K562 (cell line): ENCODE measurements around the gene SLC34A1. TPM values are rescaled to one million over a fixed set of nuclear protein-coding genes. Genes with fewer than 3 reads are reported as not detected.

Experiments used
- ATAC-seq: fragments of 200-7000 bp; cut with Tn5 transposase; 3 replicates; pipeline ENCODE4 v1.9.1; 2020; ENCODE audit warnings: moderate library complexity
- BruUV-seq: library from RNA; stranded (reverse); fragments of 400-500 nt; replicated peaks from 2 replicates; lab custom pipeline; 2021; lab: Mats Ljungman, UMichigan
- CTCF ChIA-PET: fragments of 300-600 bp; formaldehyde crosslinking; extraction: SDS; loops from one replicate; lab custom pipeline; 2021; ENCODE audit warnings: low intra/inter-chr PET ratio; lab: Yijun Ruan, JAX
- POLR2A ChIA-PET: fragments of 300-600, 350-650 bp; sonication (Branson Sonifier 250); formaldehyde crosslinking; extraction: SDS; loops from one replicate; lab custom pipeline; 2021; ENCODE audit warnings: antibody characterized with exemption, inconsistent platforms; lab: Yijun Ruan, JAX
- DNase-seq, 4 experiments: peaks; one replicate each; pipeline versions ENCODE4 v3.0.0 to v3.0.0-alpha.2; 2011 to 2018; ENCODE audit warnings: low spot score in 3 of 4, mixed read lengths in 3 of 4; ENCODE audit errors: extremely low read depth in 1 of 4
- FAIRE-seq: peaks from 2 replicates; lab custom pipeline; 2011; peaks lifted over from hg19 to GRCh38; lab: Jason Lieb, UNC
- H2AFZ ChIP-seq: 2 replicates; pipeline ENCODE4 v1.6.0; 2011; ENCODE audit warnings: low read depth, low read length, control low read depth, inconsistent platforms
- H3K27ac ChIP-seq: fragments of 200-600 bp; 3 replicates; pipeline ENCODE4 v1.8.0; 2011; ENCODE audit warnings: low read depth, mild to moderate bottlenecking, control low read depth, inconsistent platforms, low read length, moderate library complexity, mixed read lengths; ENCODE audit errors: extremely low read depth
- H3K27me3 ChIP-seq, 2 experiments: fragments of 300-600 bp in 1 of 2; 2 replicates in 1 of 2; 3 replicates in 1 of 2; pipeline versions ENCODE4 v1.6.0 to v1.8.0; 2011; ENCODE audit warnings: inconsistent platforms in 2 of 2, low read length in 2 of 2, mild to moderate bottlenecking in 1 of 2, mixed read lengths in 1 of 2, moderate library complexity in 1 of 2; ENCODE audit not compliant: control insufficient read depth in 2 of 2, insufficient read depth in 2 of 2
- H3K36me3 ChIP-seq: fragments of 300-600 bp; 3 replicates; pipeline ENCODE4 v1.8.0; 2011; ENCODE audit warnings: mild to moderate bottlenecking, low read length, inconsistent platforms; ENCODE audit not compliant: control insufficient read depth, insufficient read depth
- H3K4me1 ChIP-seq, 2 experiments: fragments of 200-600 bp in 1 of 2; replicated peaks in 1 of 2; 2 replicates in 1 of 2; 3 replicates in 1 of 2; pipeline versions ENCODE4 v1.5.1 to v1.8.0; 2011; ENCODE audit warnings: inconsistent platforms in 2 of 2, low read length in 2 of 2, mild to moderate bottlenecking in 1 of 2, mixed read lengths in 1 of 2, moderate library complexity in 1 of 2; ENCODE audit not compliant: control insufficient read depth in 2 of 2, insufficient read depth in 2 of 2
- H3K4me2 ChIP-seq: 2 replicates; pipeline ENCODE4 v1.6.1; 2011; ENCODE audit warnings: low read length, control low read depth, inconsistent platforms, mixed read lengths; ENCODE audit not compliant: insufficient read depth
- H3K4me3 ChIP-seq: fragments of 200-600 bp; sonication (generic), shearing (Covaris generic); 2 replicates; pipeline ENCODE4 v1.5.1; 2016; ENCODE audit warnings: control low read depth, inconsistent platforms
- H3K79me2 ChIP-seq: fragments of 200-600 bp; 3 replicates; pipeline ENCODE4 v1.8.0; 2011; ENCODE audit warnings: low read length, inconsistent platforms; ENCODE audit not compliant: control insufficient read depth, insufficient read depth
- H3K9ac ChIP-seq, 2 experiments: 2 replicates each; pipeline versions ENCODE4 v1.6.0 to v1.6.1; 2011; ENCODE audit warnings: low read depth in 2 of 2, low read length in 2 of 2, control low read depth in 1 of 2, inconsistent platforms in 1 of 2, mild to moderate bottlenecking in 1 of 2, mixed read lengths in 1 of 2; ENCODE audit not compliant: insufficient read depth in 1 of 2
- H3K9me1 ChIP-seq: one replicate; pipeline ENCODE4 v1.6.0; 2011; ENCODE audit warnings: inconsistent platforms, mild to moderate bottlenecking, low read length, moderate library complexity; ENCODE audit not compliant: control insufficient read depth, insufficient read depth
- H3K9me3 ChIP-seq: replicated peaks from 2 replicates; pipeline ENCODE4 v1.5.1; 2011; ENCODE audit warnings: low read depth, low read length, inconsistent platforms; ENCODE audit not compliant: control insufficient read depth, insufficient read depth
- H4K20me1 ChIP-seq: replicated peaks from 2 replicates; pipeline ENCODE4 v1.6.1; 2011; ENCODE audit warnings: low read length, inconsistent platforms, mixed read lengths; ENCODE audit not compliant: control insufficient read depth, insufficient read depth
- BACH1 ChIP-seq: fragments of 200-800 bp; sonication (Bioruptor generic); IDR thresholded peaks from 2 replicates; pipeline ENCODE4 v1.6.1; 2016; ENCODE audit warnings: missing genetic modification characterization, missing compliant biosample characterization
- CSDE1 ChIP-seq, 2 experiments: fragments of 450-650 bp; IDR thresholded peaks; 2 replicates each; pipeline ENCODE4 v1.6.1; 2016; ENCODE audit warnings: mild to moderate bottlenecking in 1 of 2
- EGR1 ChIP-seq: fragments of 450-650 bp; conservative IDR thresholded peaks from 2 replicates; pipeline ENCODE4 v1.6.1; 2017; ENCODE audit warnings: mild to moderate bottlenecking
- FOXJ2 ChIP-seq: fragments of 200-800 bp; sonication (Bioruptor generic); IDR thresholded peaks from 2 replicates; pipeline ENCODE4 v1.6.1; 2016; ENCODE audit warnings: missing genetic modification characterization, missing compliant biosample characterization
- MYC ChIP-seq, 2 experiments: fragments of 250-450 bp in 1 of 2; sonication (Bioruptor Pico) in 1 of 2; IDR thresholded peaks; 2 replicates each; pipeline versions ENCODE4 v1.5.1 to v1.6.1; 2012 to 2021; ENCODE audit warnings: low read depth in 2 of 2, borderline replicate concordance in 1 of 2, improper control_type of control experiment in 1 of 2, low read length in 1 of 2, mild to moderate bottlenecking in 1 of 2, moderate library complexity in 1 of 2
- PTBP1 ChIP-seq: fragments of 200-400 bp; formaldehyde crosslinking; IDR thresholded peaks from 2 replicates; pipeline ENCODE4 v1.6.1; 2017; ENCODE audit warnings: low read depth, low read length
- ZNF146 ChIP-seq: IDR thresholded peaks from one replicate; pipeline ENCODE4 v1.6.1; 2018; ENCODE audit warnings: missing compliant biosample characterization; ENCODE audit not compliant: unreplicated experiment
- ZNF408 ChIP-seq: fragments of 250-450 bp; sonication (Bioruptor Pico); IDR thresholded peaks from 2 replicates; pipeline ENCODE4 v1.4.0; 2020; ENCODE audit warnings: low read depth, mild to moderate bottlenecking, moderate library complexity
- ZNF444 ChIP-seq: fragments of 250-450 bp; sonication (Bioruptor Pico); IDR thresholded peaks from 2 replicates; pipeline ENCODE4 v1.4.0; 2020; ENCODE audit warnings: mild to moderate bottlenecking, moderate library complexity
- ZNF639 ChIP-seq, 2 experiments: fragments of 200-800 bp in 1 of 2; sonication (Bioruptor generic) in 1 of 2; sonication (generic) in 1 of 2; formaldehyde crosslinking in 1 of 2; IDR thresholded peaks in 1 of 2; conservative IDR thresholded peaks in 1 of 2; 2 replicates each; pipeline versions ENCODE4 v1.5.0 to v1.6.1; 2016 to 2020; ENCODE audit warnings: missing compliant biosample characterization in 1 of 2, missing genetic modification characterization in 1 of 2, missing genetic modification reagents in 1 of 2
- WGBS: fragments of 100-300 bp; shearing (Covaris generic); methylation state at CpG from one replicate; pipeline ENCODE4 v1.1.6; 2016; ENCODE audit warnings: low coverage, mixed read lengths; ENCODE audit not compliant: insufficient coverage; ENCODE audit errors: missing lambda C conversion rate; 5-methylcytosine and 5-hydroxymethylcytosine counted together
- in situ Hi-C: fragments of 300-500 bp; cut with MboI; formaldehyde crosslinking; loops from 4 replicates; pipeline ENCODE4 v1.15.0; 2018; ENCODE audit warnings: inconsistent platforms, mixed read lengths
- intact Hi-C: fragments of 100-400 bp; cut with micrococcal nuclease; formaldehyde crosslinking; loops from 2 replicates; pipeline ENCODE4 v1.14.2; 2022
- polyA plus RNA-seq, 8 experiments: library from polyadenylated mRNA; depleted of rRNA in 4 of 8; stranded (reverse) in 5 of 8; unstranded in 3 of 8; fragments of >200 nt; fragmentation: Nextera tagmentation in 2 of 8; fragmentation: Illumina TruSeq in 1 of 8; extraction: Ambion mirVana in 2 of 8; extraction: Trizol in 1 of 8; gene quantifications; 2 replicates each; pipeline versions ENCODE4 v1.2.1 to v1.2.3, GENCODE V29; 2011 to 2014; ENCODE audit warnings: inconsistent platforms in 1 of 8, missing spikeins in 1 of 8
- total RNA-seq, 7 experiments: library from RNA; depleted of rRNA in 6 of 7; stranded (reverse); fragments of >200 nt in 6 of 7; fragmentation: Illumina TruSeq in 2 of 7; extraction: Trizol in 2 of 7; gene quantifications; 2 replicates each; pipeline versions ENCODE4 v1.2.1 to v1.2.3, GENCODE V29; 2011 to 2021; ENCODE audit warnings: low replicate concordance in 1 of 7
- TF ChIP-seq, protein P1 (sequence below): fragments of 200-800 bp; sonication (Bioruptor generic); IDR thresholded peaks from 2 replicates; pipeline ENCODE4 v1.6.1; 2017; ENCODE audit warnings: missing genetic modification characterization, missing compliant biosample characterization

Gene SLC34A1
- total and polyA plus RNA-seq, 9 of the 15 experiments (the other 6 are each of a cell fraction or from before 2014, with no cell fraction given): not detected

DNA sequence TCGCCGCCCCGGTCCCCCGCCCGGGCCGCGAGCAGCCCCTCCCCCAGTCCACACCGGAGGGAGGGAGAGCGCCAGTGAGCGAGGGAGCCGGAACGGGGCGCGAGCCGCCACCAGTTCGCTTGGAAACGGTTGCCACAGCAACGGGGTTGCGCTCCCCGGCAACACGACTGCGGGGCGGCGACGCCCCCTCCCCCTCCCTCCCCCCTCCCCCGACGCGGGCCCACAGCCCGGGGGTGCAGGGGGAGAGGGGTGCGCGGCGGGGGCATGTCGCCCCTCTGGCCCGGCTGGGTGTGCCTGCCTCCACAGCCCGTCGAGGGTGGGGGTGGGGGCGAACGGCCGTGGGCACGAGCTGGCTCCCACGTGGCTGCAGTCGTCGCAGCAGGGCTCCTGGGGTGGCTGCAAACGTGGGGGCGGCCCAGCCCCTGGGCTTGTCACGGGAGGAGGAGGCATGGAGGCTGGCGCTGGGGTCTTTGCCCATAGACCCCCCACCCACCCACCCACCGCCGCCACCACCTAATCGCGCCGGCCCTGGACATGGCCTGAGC, 62.9 kb downstream of the SLC34A1 start:
- peak; percentile 78 to 81 (median 80) for DNase-seq
- no peaks in the 10 kb centered on the region for H3K27me3 ChIP-seq
- H3K79me2 ChIP-seq: no peaks in the 10 kb centered on the region
- ChIA-PET CTCF (interaction anchor here (1.9 kb wide), 1 partner anchor 43 kb away, joined by 9 read pairs; no protein-coding TSS in a partner anchor), POLR2A (interaction anchor here (1.2 to 11.8 kb wide), 5 partner anchors 10 to 45 kb away, joined by 4 to 210 read pairs (median 10); partner anchors contain the start of gene GRK6)
- peaks cover 25% of the 10 kb centered on the region for H4K20me1 ChIP-seq
- peak overlapping the region; percentile 44; the same call in 1 of the 2 replicates for H2AFZ ChIP-seq
- H3K4me1 ChIP-seq: peaks cover 19 to 47% of the 10 kb centered on the region in 2 experiments
- no TSS peak for BruUV-seq
- in situ Hi-C loops (loop anchor here (5.0 kb wide), 1 partner anchor 55 kb away; no protein-coding TSS in a partner anchor), intact Hi-C loops (loop anchor here (2.0 kb wide), 1 partner anchor 332 kb away; no protein-coding TSS in a partner anchor)
- no peaks in the 10 kb centered on the region for H3K9me3 ChIP-seq
- peak overlapping the region; percentile 81; the same call in 1 of the 2 replicates for H3K4me2 ChIP-seq
- peak overlapping the region; percentile 62 for H3K4me3 ChIP-seq
- FAIRE-seq: no peak
- WGBS: 15% methylated on average over 6 of the region's 52 CpGs
- H3K9me1 ChIP-seq: peaks cover 3% of the 10 kb centered on the region
- peaks cover 11% of the 10 kb centered on the region; the same call in 1 of the 3 replicates for H3K36me3 ChIP-seq
- ATAC-seq: peak; percentile 21
- H3K9ac ChIP-seq: peak overlapping the region; percentile 53 to 95; a peak in 3 of 4 replicates
- H3K27ac ChIP-seq: peak overlapping the region; percentile 59; the same call in 1 of the 3 replicates
- peak; percentile 14; the same call in 1 of the 2 replicates for TF ChIP-seq PTBP1
- TF ChIP-seq FOXJ2 (tag): no peak; the same call in 1 of the 2 replicates
- no peak for TF ChIP-seq ZNF408 (CRISPR knock-in tag)
- TF ChIP-seq ZNF639 (CRISPR knock-in tag; conservative IDR thresholded peaks at IDR 0.05 in 1 of 2, IDR thresholded peaks at IDR 0.05 in 1 of 2): peak in 1 of 2 experiments; percentile 21; a peak in 1 of 4 replicates
- TF ChIP-seq EGR1: peak; percentile 27; the same call in 1 of the 2 replicates
- no peak for TF ChIP-seq BACH1 (tag)
- TF ChIP-seq ZNF146: no peak
- TF ChIP-seq MYC (IDR thresholded peaks at IDR 0.05; ENCODE audit: low read depth, low read length): 0 out of 2 replicates have a peak, but pooled peaks have one; percentile 12
- no peak for TF ChIP-seq MYC (CRISPR knock-in tag; IDR thresholded peaks at IDR 0.05; ENCODE audit: borderline replicate concordance, low read depth)
- peak; percentile 54; the same call in 1 of the 2 replicates for TF ChIP-seq ZNF444
- peak in 1 of 2 experiments; percentile 50; a peak in 1 of 4 replicates for TF ChIP-seq CSDE1 (IDR thresholded peaks at IDR 0.05)
- TF ChIP-seq, protein P1, sequence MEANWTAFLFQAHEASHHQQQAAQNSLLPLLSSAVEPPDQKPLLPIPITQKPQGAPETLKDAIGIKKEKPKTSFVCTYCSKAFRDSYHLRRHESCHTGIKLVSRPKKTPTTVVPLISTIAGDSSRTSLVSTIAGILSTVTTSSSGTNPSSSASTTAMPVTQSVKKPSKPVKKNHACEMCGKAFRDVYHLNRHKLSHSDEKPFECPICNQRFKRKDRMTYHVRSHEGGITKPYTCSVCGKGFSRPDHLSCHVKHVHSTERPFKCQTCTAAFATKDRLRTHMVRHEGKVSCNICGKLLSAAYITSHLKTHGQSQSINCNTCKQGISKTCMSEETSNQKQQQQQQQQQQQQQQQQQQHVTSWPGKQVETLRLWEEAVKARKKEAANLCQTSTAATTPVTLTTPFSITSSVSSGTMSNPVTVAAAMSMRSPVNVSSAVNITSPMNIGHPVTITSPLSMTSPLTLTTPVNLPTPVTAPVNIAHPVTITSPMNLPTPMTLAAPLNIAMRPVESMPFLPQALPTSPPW (CRISPR knock-in tag): peak; percentile 60
